HG03066 (cell line): ENCODE results near the gene SS18L1.

ENCODE experiments used
- ATAC-seq: cut with Tn5 transposase; IDR thresholded peaks from one replicate; pipeline ENCODE4 v1.9.1; 2021; ENCODE audit warnings: low read depth; ENCODE audit not compliant: unreplicated experiment

SS18L1 gene

DNA sequence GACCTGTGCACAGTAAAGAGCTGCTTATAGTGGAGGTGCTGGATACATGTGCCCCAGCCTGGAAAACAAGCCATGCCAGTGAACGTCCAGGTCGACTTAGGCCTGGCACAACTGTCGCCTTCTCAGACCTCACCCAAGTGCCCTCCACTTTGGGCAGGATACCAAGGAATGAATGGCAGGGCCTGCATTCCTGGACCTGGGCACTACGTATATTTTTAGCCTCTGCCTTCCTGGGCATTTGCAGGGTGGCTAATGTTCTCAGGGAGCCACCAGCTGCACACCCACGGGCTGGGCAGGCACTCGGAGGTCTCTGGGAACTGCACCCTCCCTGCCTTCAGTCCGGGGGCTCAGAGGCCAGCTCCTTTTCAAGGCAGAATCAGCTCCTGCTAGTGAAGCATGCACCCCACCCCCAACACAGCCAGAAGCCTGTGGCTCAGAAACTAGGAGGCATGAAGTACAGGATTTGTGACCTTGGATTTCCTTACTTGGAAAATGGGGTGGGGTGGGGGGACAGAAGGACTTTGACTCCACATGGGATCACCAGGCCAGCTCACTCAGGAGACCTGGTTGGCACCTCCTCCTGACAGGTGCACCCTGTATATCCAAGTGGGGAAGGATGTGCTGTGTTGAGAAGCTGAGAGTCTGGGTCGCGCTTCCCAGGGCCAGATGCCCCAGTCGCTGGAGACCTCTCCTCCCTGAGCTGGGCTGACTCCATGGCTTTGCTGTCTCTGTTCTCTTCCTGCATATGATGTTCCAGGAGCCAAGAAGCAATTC is 23.8 kb upstream of the SS18L1 start:
- no peak for ATAC-seq

DNA sequence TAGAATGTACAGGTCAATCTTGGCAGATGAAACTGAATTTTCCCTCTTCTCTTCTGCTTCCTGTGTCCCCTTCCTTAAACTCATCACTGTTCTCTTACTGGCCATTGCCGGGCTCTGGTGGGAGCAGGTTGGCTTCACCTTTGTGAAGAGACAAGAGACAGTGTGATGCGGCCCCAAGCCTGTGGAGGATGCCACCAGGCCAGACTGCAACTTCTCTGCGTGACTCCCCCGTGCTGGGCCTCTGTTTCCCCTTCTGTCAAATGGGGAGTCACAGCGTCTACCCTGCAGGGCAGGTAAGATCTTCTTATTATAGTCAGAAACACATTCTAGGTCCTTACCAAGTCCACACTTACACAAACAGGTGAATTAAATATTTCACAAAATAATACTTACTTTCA is 23.2 kb upstream of the SS18L1 start:
- ATAC-seq = no peak

DNA sequence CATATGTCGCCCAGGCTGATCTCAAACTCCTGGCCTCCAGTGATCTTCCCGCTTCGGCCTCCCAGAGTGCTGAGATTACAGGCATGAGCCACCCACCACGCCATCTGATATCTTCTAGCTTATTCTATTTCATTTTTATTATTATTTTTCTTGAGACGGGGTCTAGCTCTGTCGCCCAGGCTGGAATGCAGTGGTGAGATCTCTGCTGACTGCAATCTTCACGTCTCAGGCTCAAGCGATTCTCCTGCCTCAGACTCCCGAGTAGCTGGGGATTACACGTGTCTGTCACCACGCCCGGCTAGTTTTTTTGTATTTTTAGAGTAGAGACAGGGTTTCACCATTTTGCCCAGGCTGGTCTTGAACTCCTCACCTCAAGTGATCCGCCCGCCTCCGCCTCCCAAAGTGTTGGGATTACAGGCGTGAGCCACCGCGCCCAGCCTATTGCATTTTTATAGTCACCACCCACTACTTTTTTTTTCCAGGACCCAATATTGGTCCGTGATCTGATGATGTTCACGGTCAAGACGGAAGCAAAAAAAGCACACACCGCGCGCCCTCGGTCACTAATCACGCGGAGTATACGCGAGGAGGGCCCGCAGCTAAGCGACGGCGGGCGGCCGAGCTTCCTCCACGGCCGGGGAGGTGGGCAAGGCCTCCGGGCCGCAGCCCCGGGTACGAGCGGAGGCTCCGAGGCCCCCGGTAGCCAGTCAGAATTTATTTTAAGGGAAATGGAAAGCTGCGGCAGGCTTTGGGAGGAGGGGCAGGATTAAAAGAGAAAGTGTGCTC is 22.4 kb upstream of the SS18L1 start:
- peak; percentile 17 for ATAC-seq

DNA sequence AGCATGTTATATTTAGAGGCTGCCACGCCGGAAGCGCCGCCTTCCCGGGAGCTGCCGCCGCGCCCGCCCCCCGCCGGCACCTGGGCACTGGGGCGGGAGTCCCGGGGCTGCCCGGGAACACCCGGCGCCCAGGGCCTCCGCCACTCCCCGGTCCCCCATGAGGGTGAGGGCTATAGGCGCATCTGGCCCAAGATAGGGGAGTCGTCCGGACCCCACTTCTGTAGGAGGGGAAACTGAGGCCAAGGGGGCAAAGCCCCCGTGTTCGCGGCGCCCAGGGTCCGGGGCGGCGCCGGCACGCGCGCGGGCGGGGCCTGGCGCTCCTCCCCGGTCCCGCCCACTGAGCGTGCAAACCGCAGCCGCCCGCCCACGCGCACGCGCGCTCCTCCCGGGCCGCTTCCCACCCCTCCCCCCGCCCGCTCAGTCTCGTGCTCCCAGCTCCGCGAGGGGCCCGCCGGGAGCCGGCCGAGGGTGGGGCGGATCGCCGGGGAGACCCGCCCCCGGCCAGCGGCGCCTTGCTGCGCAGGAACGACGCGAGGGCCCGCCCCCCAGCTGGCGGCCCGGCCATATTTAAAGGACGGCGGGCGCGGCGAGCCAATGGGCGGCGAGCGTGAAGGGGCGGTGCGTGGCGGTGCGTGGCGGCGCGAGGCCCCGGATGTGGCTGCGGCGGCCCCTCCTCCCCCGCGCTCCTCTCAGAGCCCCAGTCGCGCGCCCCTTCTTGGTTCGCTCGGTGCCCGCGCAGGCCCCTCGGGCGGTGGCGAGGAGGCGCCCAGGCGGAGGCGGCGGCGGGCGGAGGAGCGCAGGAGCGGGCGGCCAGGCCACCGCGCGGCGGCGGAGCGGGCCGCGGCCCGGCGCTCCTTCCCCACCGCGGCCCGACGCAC is 21.6 kb upstream of the SS18L1 start, which contains the start of gene LSM14B:
LSM14B (plus strand) TSS at position 700 of the 878 bp plus-strand sequence. CDS start 192 bp downstream, outside the sequence.
- peak; percentile 72 for ATAC-seq

DNA sequence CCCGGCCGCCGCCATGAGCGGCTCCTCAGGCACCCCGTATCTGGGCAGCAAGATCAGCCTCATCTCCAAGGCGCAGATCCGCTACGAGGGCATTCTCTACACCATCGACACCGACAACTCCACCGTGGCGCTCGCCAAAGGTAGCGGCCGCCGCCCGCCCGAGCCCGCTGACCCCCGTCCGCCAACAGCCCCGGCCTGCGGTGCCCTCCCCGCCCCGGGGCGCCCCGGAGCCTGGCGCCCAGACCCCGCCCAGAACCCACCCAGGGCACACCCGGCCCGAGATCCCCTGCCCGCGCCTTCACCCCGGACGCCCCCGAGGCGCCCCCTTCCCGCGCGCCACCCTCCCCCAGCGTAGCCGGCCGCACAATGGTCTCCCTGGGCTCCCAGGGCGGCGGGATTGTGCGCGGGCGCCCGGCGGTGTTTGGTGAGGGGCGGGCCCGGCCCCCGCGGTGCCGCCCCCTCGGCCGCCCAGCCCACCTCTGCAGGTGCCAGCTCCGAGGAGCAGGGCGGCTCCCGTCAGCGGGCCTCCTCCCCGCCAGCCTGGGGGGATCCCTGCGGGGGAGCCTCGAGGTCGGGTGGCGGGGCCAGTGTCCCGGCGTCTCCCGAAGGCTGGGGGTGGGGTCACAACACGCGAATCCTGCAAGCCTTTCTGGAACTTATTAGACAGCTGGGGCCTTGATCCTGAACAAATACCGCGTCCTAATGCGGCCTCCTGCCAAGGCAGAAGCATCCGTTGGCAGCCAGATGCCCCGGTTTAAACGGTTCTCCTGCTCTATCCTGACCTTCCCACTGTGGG is 20.7 kb upstream of the SS18L1 start:
- peak; percentile 3 for ATAC-seq

DNA sequence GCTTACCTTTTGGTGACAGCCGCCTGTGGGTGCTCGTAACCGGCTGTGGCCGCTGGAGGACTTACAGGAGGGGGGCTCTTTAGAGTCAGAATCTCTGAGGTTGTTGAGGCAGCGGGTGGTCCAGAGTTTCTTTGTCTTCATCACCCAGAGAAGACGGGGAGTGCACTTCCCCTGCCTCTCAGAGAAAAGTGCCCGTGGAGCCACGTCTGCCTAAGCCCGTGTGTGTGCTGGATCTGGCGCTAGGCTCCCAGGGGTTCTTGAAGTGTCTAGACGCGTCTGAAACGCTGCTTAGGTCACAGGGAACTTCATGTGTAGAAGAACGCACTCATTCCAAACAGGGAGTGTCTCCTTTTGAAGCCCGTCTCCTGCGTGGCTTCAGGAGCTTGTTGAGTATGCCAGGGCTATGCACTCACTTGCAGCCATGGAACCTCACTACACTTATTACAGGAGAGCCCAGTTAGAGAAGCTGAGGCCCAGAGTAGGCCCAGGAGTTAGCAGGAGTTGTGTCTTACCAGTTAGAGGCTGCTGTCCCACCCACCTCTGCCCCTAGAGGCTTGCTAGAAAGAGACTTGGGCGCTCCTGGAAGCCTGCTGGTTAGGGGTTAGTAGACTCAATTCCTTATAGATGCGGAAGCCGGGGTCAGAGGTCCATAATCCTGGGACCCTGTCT is 20.0 kb upstream of the SS18L1 start:
- ATAC-seq = no peak

DNA sequence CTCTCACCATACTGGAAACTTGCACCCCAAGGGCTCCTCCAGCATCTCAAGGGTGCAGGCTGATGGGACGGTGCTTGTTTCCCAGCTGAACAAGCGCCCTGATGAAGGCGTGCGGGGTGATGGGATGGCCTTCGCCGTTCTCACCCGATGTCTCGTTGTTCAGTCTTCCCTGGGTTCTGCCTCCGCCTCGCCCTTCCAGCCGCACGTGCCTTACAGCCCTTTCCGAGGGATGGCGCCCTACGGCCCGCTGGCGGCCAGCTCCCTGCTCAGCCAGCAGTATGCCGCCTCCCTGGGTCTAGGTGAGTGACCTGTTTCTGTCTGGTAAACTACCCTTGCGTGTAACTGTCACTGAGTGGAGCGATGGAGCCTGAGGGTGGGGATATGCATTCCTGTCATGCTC is 17.4 kb upstream of the SS18L1 start:
- no peak for ATAC-seq

DNA sequence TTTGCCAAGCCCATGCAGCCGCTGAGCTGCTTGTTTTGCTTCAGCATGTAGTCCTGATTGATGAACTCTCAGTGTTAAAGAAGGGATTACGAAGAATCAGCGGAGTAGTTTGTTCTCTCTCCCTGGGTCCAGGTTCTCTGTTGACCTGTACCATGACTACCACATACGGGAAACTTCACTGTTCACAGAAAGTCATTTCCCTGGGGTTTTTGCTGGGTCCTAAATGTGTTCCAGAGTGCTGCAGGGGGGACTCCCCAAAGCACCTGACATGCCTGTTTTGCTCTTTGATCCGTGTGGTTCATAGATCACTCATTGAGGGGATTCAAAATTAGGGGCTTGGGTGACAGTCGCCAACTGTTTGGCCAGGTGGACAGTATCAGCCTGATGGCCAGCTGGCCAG is 15.8 kb upstream of the SS18L1 start:
- ATAC-seq = no peak

DNA sequence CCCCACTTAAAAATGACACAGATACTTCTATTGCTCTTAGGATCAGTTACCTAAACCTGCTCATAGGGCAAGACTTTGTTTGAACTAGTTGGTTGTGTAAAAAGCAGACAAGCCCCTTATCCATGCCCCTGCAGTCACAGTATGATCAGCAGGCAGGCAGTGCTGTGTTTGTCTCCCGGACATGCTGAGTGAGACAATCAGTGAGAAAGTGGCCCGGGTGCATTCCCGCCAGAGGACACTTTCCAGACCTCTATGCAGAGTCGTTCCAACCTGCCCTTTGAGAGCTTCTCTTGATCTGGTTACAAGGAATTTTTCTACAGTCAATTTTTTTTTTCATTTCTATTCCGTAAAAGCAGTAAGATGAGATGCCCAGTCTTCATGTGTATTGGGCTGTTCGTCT is 15.1 kb upstream of the SS18L1 start:
- no peak for ATAC-seq

DNA sequence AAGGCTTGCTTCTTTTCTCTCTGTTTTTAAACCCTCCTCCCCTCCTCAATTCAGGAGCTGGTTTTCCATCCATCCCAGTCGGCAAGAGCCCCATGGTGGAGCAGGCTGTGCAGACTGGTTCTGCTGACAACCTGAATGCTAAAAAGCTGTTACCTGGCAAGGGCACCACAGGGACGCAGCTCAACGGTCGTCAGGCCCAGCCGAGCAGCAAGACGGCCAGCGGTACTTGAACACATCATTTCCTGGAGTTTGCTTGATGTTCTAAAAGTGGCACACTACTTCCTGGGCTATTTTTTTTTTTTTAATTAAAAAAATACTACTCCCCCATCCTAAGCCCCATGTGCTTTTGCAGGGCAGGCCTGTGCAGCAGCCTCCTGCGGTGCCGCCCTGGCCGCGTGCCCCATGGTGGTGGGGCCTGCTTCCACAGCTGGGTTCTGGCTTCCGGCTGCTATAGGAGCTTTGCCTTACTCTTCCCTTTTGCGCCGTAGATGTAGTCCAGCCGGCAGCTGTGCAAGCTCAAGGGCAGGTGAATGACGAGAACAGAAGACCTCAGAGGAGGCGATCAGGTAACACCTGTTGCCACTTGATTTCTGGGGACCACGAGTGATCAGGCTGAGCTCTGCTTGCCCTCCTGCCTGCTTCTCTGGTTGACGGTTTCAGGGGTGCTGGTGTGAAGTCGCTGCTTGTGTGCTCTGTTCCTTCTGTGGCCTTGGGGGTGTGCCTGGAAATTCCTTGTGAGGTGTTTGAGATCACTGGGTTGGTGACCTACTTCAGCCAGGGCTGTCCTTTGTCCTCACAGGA is 13.6 kb upstream of the SS18L1 start:
- no peak for ATAC-seq

DNA sequence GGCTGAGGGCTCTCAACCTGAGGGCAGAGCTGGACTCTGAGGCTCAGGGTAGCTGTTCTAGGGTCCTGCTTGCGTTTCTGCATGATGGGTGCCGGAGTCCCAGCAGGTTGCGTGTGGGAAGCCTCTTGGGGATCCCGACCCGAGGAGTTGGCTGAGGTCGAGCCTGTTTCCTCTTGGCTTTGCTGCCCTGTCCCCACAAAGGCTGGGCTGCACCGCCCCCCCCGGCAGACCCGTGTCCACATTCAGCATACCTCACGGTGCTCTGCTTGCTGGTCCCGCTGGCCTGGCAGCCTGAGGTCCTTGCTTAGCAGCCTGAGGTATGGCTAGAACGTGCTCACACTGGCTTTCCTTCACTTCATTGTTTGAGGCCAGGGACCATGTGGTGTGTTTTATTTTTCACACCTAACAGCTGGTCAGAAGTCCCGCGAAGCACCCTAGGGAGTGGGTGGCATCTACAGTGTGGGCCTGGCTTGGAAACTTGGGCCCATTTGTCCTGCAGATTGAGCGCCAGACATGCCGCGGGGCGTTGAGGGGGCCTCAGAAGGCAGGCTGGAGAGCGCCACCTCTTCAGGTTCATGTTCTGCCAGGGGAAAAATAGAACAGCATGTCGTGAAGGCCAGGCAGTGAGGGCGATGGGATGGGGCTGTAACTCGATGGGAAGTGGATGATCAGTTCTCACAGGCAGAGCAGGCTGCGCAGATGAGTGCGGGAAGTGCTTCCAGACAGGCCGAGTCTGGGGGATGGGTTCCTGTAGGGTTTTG is 11.8 kb upstream of the SS18L1 start:
- no peak for ATAC-seq

DNA sequence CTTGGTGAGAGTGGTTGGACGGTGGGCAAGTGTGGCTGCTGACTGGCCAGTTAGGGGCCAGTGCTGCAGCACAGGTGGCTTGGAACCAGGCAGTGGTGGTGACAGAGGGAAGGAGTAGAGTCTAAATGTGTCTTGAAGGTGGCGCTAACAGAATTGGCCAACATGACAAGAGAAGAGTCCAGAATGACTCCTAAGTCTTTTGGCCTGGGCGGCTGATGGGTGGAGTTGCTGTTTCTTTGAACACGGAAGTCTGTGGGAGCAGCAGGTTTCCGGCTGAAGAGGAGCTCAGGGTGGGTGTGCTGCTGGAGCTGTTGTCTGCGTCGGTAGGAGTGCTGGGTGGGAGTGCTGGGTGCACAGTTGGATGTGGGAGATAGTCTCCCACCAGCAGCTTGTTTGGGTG is 11.1 kb upstream of the SS18L1 start:
- no peak for ATAC-seq

DNA sequence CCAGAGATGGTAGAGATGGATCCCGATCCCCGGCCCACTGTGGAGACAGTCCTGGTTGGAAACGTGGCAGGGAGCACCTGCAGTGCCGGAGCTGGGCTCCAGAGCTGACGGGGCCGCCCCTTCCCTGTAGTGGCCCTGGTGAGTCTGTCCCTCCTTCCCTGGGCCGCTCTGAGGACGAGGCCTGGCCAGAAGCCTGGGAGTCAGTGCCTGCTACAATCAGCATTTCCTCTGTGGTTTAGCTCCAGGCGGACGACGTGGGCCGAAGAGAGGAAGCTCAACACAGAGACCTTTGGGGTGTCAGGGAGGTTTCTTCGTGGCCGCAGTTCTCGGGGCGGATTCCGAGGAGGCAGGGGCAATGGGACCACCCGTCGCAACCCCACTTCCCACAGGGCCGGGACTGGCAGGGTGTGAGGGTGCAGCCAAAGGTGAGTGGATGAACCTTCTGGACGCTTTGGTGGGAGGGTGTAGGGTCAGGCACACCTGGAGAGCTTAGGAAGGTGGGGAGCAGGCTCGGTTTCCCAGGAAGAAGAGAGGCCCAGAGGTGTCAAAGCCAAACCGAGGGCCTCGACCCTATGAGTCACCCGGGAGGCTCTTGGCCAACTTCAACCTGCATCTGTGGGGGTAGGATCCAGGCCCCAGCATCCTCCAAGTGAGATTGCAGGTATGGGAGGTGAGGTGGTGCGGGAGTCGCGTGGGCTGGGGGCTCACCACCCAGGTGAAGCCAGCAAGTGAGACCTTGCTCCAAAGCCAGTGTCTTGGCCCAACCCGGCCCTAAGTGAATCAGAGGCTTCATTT is 10.3 kb upstream of the SS18L1 start:
- ATAC-seq = no peak

DNA sequence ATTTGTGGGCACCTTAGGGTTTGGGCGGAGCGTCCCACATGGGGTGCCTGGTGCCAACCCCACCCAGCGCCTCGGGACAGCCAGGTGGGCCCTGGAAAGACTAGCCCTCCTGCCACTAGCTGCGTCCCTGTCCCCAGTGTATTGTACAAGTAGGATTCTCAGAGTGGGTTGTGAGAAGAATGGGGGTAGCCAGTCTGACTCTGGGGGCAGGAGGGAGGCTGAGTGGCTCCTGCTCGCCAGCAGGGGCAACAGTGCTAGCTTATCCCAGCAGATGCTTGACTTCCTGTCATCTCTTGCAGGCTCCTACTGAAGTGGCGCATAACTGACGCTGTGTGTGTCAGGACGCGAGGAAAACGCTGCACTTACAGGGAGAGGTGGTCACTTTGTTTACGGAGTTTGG is 9.7 kb upstream of the SS18L1 start:
- no peak for ATAC-seq

DNA sequence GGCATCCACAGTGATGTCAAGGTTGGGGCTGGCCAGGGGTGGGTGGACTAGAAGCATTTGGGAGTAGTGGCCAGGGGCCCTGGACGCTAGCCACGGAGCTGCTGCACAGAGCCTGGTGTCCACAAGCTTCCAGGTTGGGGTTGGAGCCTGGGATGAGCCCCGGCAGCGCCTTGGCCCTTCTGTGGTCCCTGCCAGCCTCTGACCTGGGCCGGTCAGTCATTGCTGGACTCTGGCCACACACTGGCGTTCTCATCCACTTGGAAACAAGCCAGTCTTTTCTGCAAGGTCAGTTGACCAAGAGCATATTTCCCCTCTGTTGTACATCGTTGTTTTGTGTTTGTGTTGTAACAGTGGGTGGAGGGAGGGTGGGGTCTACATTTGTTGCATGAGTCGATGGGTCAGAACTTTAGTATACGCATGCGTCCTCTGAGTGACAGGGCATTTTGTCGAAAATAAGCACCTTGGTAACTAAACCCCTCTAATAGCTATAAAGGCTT is 8.8 kb upstream of the SS18L1 start:
- no peak for ATAC-seq

DNA sequence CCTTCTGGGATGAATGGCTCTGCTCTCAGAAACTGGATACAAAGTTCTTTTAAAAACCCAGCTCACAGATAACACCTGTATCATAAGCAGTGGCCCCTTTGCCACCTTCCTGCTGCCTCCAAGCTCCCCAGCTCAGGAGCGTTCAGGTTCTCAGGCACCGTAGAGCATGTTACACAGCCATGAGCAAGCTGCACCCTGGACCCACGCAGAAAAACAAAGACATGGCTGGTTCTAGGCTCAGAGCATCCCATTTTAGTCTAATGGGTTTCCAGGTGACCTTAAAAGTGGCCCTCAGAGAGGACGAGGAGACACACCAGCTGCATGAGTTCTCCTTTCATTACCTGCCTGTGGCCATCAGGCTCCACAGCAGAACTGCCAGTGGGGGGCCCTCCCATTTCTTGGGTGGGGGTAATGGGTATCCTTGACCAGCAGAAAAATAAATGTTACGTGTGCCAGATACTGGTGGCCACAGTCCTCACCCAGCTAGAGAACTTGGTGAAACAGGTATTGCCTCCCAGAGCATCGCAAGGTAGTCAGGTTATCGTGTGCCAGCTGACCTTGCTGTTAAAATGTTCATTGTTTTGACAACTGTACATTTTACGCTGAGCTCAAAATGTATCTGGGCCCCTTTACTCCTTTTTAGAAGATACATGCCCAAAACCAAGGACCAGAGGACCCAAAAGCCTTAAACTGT is 7.8 kb upstream of the SS18L1 start:
- ATAC-seq = no peak
